Liver (tissue), 3 donors: ENCODE data around the gene SLCO2A1.

ENCODE experiments used
- FOXA1 ChIP-seq: IDR thresholded peaks from 2 replicates; pipeline ENCODE4 v1.6.1; 2016; ENCODE audit warnings: antibody characterized with exemption
- GABPA ChIP-seq, 2 donors: IDR thresholded peaks in 1 of 2; conservative IDR thresholded peaks in 1 of 2; 2 replicates each; pipeline ENCODE4 v1.6.1; 2016; ENCODE audit warnings: antibody characterized with exemption in 2 of 2, mild to moderate bottlenecking in 1 of 2, moderate library complexity in 1 of 2
- HNF4A ChIP-seq, 2 donors: conservative IDR thresholded peaks; 2 replicates each; pipeline ENCODE4 v1.6.1; 2016; ENCODE audit warnings: antibody characterized with exemption in 2 of 2, mild to moderate bottlenecking in 2 of 2
- JUND ChIP-seq, 2 donors: IDR thresholded peaks; 2 replicates each; pipeline ENCODE4 v1.6.1; 2016; ENCODE audit warnings: antibody characterized with exemption in 2 of 2
- NR2F2 ChIP-seq: IDR thresholded peaks from 2 replicates; pipeline ENCODE4 v1.6.1; 2016; ENCODE audit warnings: antibody characterized with exemption
- TF ChIP-seq, protein P1 (sequence below): fragments of 150-350 bp; IDR thresholded peaks from 2 replicates; pipeline ENCODE4 v1.5.1; 2017; ENCODE audit warnings: improper control_type of control experiment, low read depth, low read length; ENCODE audit not compliant: missing input control
- TF ChIP-seq, protein P2 (sequence below): IDR thresholded peaks from 2 replicates; pipeline ENCODE4 v1.6.1; 2016; ENCODE audit warnings: antibody characterized with exemption, mild to moderate bottlenecking
- donor health status: healthy.
- donor health status: healthy.

DNA sequence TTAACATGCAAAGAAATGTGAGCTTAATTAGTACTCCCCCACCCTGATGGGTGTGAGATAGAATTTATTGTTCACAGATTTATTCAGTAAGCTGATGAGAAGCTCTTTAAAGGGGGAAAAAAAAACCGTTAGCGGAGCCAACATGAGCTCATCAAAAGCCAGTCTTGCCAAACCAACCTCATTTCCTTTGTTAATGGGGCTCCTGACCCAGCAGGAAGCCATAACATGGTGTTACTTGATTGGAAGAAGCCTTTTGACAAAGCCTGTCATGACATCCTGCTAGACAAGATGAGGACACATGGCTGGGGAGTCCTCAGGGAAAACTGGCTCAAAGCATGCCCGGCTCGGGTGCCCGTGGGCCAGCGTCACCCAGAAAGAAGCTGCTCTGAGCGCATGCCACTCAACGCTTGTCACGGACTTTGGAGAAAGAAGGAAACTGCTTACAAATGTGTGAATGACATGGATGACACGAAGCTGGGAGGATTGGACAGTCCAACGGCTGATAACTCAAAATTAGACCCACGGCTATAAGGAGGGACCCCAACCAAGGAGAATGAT is 64.6 kb downstream of the SLCO2A1 start:
- TF ChIP-seq, protein P1, sequence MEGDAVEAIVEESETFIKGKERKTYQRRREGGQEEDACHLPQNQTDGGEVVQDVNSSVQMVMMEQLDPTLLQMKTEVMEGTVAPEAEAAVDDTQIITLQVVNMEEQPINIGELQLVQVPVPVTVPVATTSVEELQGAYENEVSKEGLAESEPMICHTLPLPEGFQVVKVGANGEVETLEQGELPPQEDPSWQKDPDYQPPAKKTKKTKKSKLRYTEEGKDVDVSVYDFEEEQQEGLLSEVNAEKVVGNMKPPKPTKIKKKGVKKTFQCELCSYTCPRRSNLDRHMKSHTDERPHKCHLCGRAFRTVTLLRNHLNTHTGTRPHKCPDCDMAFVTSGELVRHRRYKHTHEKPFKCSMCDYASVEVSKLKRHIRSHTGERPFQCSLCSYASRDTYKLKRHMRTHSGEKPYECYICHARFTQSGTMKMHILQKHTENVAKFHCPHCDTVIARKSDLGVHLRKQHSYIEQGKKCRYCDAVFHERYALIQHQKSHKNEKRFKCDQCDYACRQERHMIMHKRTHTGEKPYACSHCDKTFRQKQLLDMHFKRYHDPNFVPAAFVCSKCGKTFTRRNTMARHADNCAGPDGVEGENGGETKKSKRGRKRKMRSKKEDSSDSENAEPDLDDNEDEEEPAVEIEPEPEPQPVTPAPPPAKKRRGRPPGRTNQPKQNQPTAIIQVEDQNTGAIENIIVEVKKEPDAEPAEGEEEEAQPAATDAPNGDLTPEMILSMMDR, result no peak
- TF ChIP-seq FOXA1 (no peak), GABPA (IDR thresholded peaks at IDR 0.05 in 1 of 2, conservative IDR thresholded peaks at IDR 0.05 in 1 of 2) (no peak), JUND (IDR thresholded peaks at IDR 0.05) (no peak), NR2F2 (no peak), HNF4A (conservative IDR thresholded peaks at IDR 0.05) (no peak)
- TF ChIP-seq, protein P2, sequence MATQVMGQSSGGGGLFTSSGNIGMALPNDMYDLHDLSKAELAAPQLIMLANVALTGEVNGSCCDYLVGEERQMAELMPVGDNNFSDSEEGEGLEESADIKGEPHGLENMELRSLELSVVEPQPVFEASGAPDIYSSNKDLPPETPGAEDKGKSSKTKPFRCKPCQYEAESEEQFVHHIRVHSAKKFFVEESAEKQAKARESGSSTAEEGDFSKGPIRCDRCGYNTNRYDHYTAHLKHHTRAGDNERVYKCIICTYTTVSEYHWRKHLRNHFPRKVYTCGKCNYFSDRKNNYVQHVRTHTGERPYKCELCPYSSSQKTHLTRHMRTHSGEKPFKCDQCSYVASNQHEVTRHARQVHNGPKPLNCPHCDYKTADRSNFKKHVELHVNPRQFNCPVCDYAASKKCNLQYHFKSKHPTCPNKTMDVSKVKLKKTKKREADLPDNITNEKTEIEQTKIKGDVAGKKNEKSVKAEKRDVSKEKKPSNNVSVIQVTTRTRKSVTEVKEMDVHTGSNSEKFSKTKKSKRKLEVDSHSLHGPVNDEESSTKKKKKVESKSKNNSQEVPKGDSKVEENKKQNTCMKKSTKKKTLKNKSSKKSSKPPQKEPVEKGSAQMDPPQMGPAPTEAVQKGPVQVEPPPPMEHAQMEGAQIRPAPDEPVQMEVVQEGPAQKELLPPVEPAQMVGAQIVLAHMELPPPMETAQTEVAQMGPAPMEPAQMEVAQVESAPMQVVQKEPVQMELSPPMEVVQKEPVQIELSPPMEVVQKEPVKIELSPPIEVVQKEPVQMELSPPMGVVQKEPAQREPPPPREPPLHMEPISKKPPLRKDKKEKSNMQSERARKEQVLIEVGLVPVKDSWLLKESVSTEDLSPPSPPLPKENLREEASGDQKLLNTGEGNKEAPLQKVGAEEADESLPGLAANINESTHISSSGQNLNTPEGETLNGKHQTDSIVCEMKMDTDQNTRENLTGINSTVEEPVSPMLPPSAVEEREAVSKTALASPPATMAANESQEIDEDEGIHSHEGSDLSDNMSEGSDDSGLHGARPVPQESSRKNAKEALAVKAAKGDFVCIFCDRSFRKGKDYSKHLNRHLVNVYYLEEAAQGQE, result no peak
